Measurements from ENCODE around the gene ERF.

Gene ERF

GRCh38 chr19:42283188-42284065 lies 28.5 kb upstream of the ERF start:
- peak; percentile 39 for ATAC-seq
- TF ChIP-seq BACH2 (CRISPR knock-in tag; IDR thresholded peaks at IDR 0.05; ENCODE audit: borderline replicate concordance) (no peak), PPARA (CRISPR knock-in tag; IDR thresholded peaks at IDR 0.05; ENCODE audit: borderline replicate concordance) (no peak), GLIS3 (CRISPR knock-in tag; IDR thresholded peaks at IDR 0.05) (no peak), TOX (CRISPR knock-in tag; IDR thresholded peaks at IDR 0.05; ENCODE audit: borderline replicate concordance) (no peak), ZFP3 (CRISPR knock-in tag; IDR thresholded peaks at IDR 0.05) (no peak), TCF4 (CRISPR knock-in tag; IDR thresholded peaks at IDR 0.05; ENCODE audit: borderline replicate concordance) (no peak), ZNF8 (CRISPR knock-in tag; IDR thresholded peaks at IDR 0.05) (no peak), ARNTL (CRISPR knock-in tag; IDR thresholded peaks at IDR 0.05; ENCODE audit: borderline replicate concordance, low read depth) (no peak), CSDC2 (CRISPR knock-in tag; IDR thresholded peaks at IDR 0.05) (no peak), PATZ1 (CRISPR knock-in tag; IDR thresholded peaks at IDR 0.05; ENCODE audit: borderline replicate concordance) (no peak), ISL1 (CRISPR knock-in tag; IDR thresholded peaks at IDR 0.05) (no peak), ZNF565 (CRISPR knock-in tag; conservative IDR thresholded peaks at IDR 0.05; ENCODE audit: low read depth) (no peak), RARB (CRISPR knock-in tag; IDR thresholded peaks at IDR 0.05) (no peak)
- TF ChIP-seq, protein P1, sequence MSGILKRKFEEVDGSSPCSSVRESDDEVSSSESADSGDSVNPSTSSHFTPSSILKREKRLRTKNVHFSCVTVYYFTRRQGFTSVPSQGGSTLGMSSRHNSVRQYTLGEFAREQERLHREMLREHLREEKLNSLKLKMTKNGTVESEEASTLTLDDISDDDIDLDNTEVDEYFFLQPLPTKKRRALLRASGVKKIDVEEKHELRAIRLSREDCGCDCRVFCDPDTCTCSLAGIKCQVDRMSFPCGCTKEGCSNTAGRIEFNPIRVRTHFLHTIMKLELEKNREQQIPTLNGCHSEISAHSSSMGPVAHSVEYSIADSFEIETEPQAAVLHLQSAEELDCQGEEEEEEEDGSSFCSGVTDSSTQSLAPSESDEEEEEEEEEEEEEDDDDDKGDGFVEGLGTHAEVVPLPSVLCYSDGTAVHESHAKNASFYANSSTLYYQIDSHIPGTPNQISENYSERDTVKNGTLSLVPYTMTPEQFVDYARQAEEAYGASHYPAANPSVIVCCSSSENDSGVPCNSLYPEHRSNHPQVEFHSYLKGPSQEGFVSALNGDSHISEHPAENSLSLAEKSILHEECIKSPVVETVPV (CRISPR knock-in tag; IDR thresholded peaks at IDR 0.05), result no peak
- TF ChIP-seq, protein P2, sequence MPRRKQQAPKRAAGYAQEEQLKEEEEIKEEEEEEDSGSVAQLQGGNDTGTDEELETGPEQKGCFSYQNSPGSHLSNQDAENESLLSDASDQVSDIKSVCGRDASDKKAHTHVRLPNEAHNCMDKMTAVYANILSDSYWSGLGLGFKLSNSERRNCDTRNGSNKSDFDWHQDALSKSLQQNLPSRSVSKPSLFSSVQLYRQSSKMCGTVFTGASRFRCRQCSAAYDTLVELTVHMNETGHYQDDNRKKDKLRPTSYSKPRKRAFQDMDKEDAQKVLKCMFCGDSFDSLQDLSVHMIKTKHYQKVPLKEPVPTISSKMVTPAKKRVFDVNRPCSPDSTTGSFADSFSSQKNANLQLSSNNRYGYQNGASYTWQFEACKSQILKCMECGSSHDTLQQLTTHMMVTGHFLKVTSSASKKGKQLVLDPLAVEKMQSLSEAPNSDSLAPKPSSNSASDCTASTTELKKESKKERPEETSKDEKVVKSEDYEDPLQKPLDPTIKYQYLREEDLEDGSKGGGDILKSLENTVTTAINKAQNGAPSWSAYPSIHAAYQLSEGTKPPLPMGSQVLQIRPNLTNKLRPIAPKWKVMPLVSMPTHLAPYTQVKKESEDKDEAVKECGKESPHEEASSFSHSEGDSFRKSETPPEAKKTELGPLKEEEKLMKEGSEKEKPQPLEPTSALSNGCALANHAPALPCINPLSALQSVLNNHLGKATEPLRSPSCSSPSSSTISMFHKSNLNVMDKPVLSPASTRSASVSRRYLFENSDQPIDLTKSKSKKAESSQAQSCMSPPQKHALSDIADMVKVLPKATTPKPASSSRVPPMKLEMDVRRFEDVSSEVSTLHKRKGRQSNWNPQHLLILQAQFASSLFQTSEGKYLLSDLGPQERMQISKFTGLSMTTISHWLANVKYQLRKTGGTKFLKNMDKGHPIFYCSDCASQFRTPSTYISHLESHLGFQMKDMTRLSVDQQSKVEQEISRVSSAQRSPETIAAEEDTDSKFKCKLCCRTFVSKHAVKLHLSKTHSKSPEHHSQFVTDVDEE (CRISPR knock-in tag; IDR thresholded peaks at IDR 0.05), result no peak
- TF ChIP-seq, protein P3, sequence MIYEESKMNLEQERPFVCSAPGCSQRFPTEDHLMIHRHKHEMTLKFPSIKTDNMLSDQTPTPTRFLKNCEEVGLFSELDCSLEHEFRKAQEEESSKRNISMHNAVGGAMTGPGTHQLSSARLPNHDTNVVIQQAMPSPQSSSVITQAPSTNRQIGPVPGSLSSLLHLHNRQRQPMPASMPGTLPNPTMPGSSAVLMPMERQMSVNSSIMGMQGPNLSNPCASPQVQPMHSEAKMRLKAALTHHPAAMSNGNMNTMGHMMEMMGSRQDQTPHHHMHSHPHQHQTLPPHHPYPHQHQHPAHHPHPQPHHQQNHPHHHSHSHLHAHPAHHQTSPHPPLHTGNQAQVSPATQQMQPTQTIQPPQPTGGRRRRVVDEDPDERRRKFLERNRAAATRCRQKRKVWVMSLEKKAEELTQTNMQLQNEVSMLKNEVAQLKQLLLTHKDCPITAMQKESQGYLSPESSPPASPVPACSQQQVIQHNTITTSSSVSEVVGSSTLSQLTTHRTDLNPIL (CRISPR knock-in tag; IDR thresholded peaks at IDR 0.05; ENCODE audit: low read depth), result no peak
- TF ChIP-seq, protein P4, sequence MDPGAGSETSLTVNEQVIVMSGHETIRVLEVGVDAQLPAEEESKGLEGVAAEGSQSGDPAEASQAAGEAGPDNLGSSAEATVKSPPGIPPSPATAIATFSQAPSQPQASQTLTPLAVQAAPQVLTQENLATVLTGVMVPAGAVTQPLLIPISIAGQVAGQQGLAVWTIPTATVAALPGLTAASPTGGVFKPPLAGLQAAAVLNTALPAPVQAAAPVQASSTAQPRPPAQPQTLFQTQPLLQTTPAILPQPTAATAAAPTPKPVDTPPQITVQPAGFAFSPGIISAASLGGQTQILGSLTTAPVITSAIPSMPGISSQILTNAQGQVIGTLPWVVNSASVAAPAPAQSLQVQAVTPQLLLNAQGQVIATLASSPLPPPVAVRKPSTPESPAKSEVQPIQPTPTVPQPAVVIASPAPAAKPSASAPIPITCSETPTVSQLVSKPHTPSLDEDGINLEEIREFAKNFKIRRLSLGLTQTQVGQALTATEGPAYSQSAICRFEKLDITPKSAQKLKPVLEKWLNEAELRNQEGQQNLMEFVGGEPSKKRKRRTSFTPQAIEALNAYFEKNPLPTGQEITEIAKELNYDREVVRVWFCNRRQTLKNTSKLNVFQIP (CRISPR knock-in tag; IDR thresholded peaks at IDR 0.05; ENCODE audit: borderline replicate concordance, low read depth), result no peak

GRCh38 chr19:42282819-42283187 lies 27.9 kb upstream of the ERF start:
- ATAC-seq, result no peak

More at GRCh38 chr19:42282819-42283187, 27.9 kb upstream of the ERF start:
- TF ChIP-seq PATZ1 (CRISPR knock-in tag; IDR thresholded peaks at IDR 0.05; ENCODE audit: borderline replicate concordance) (no peak), ZFP30 (CRISPR knock-in tag; IDR thresholded peaks at IDR 0.05) (no peak), ISL1 (CRISPR knock-in tag; IDR thresholded peaks at IDR 0.05) (no peak), ZNF70 (CRISPR knock-in tag; IDR thresholded peaks at IDR 0.05) (no peak), TCF4 (CRISPR knock-in tag; IDR thresholded peaks at IDR 0.05; ENCODE audit: borderline replicate concordance) (no peak)
- TF ChIP-seq, protein P4 (CRISPR knock-in tag; IDR thresholded peaks at IDR 0.05; ENCODE audit: borderline replicate concordance, low read depth), result no peak
- TF ChIP-seq, protein P2 (CRISPR knock-in tag; IDR thresholded peaks at IDR 0.05), result no peak

Data from SK-N-SH treated with all-trans-retinoic acid at 6 μM for 48 hours (cell line).